CD4-positive, alpha-beta T cell treated with Interleukin-4 for 1 hour (primary cell): Measurements from ENCODE around the gene IVL.
A peak's percentile ranks its signal among the peaks of the same experiment; 100 is the strongest.

ENCODE experiments used
- DNase-seq, 2 donors: peaks; one replicate each; pipeline ENCODE4 v3.0.0-alpha.2; 2020 to 2022

Gene IVL

GRCh38 chr1:152907686-152908601, at the start of gene IVL:
Gene IVL, plus strand, starts transcription at chr1:152908546. Its CDS starts 1,252 bp downstream, at chr1:152909798.
- DNase-seq, result no peak

GRCh38 chr1:152859696-152860095, 48.6 kb upstream of the IVL start, which contains the start of gene LCE7A:
Gene LCE7A, plus strand, starts transcription at chr1:152859996. Its CDS starts 702 bp downstream, at chr1:152860698.
- DNase-seq, result no peak

GRCh38 chr1:152860129-152860528, 48.2 kb upstream of the IVL start:
- DNase-seq, result no peak

- no peak for DNase-seq
Measured at GRCh38 chr1:152861374-152861773, 47.0 kb upstream of the IVL start.

- no peak for DNase-seq
Measured at GRCh38 chr1:152864443-152864842, 43.9 kb upstream of the IVL start.

- no peak for DNase-seq
Measured at GRCh38 chr1:152866321-152866720, 42.0 kb upstream of the IVL start.

- DNase-seq, result peak; percentile 31 to 54
Measured at GRCh38 chr1:152869808-152870419, 38.4 kb upstream of the IVL start.

GRCh38 chr1:152870831-152871730, 37.3 kb upstream of the IVL start:
- DNase-seq, result no peak

GRCh38 chr1:152871731-152872126, 36.6 kb upstream of the IVL start:
- no peak for DNase-seq

- no peak for DNase-seq
Measured at GRCh38 chr1:152873495-152873894, 34.9 kb upstream of the IVL start.

- no peak for DNase-seq
Measured at GRCh38 chr1:152876827-152877226, 31.5 kb upstream of the IVL start.

GRCh38 chr1:152878042-152878441, 30.3 kb upstream of the IVL start, which contains the start of gene SMCP:
Gene SMCP, plus strand, starts transcription at chr1:152878322. Its CDS starts 6,101 bp downstream, at chr1:152884423.
- no peak for DNase-seq

- DNase-seq, result no peak
Measured at GRCh38 chr1:152879559-152880198, 28.7 kb upstream of the IVL start.

GRCh38 chr1:152880316-152880715, 28.0 kb upstream of the IVL start:
- no peak for DNase-seq

GRCh38 chr1:152880907-152881306, 27.4 kb upstream of the IVL start:
- no peak for DNase-seq

GRCh38 chr1:152884085-152884484, 24.3 kb upstream of the IVL start:
- no peak for DNase-seq

GRCh38 chr1:152884506-152884905, 23.8 kb upstream of the IVL start:
- no peak for DNase-seq

GRCh38 chr1:152884966-152885624, 23.3 kb upstream of the IVL start:
- no peak for DNase-seq

GRCh38 chr1:152886085-152886484, 22.3 kb upstream of the IVL start:
- DNase-seq, result no peak

- DNase-seq, result no peak
Measured at GRCh38 chr1:152886758-152887409, 21.5 kb upstream of the IVL start.

- no peak for DNase-seq
Measured at GRCh38 chr1:152888126-152888525, 20.2 kb upstream of the IVL start.
